ENCODE results near the gene DISP3.

DNA sequence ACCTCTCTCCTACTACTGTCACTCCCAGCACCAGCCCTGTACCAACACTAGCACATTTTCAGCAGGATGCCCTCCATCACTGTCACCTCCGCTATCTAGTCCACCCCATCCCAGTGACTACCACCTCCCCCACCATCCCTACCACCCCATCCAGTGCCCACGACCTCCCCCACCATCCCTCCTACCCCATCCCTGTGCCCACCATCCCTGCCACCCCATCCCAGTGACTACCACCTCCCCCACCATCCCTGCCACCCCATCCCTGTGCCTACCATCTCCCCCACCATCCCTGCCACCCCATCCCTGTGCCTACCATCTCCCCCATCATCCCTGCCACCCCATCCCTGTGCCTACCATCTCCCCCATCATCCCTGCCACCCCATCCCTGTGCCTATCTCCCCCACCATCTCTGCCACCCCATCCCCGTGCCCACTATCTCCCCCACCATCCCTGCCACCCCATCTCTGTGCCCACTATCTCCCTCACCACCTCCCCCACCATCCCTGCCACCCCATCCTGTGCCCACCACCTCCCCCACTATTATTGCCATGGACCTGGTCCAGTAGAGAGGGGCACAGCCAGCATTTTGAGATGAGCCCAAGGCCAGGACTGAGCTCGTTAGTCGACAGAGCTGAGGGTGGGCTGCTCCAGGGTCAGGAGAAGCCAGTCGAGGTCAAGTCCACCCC lies 45.7 kb downstream of the DISP3 start:
- TF ChIP-seq, protein P1, sequence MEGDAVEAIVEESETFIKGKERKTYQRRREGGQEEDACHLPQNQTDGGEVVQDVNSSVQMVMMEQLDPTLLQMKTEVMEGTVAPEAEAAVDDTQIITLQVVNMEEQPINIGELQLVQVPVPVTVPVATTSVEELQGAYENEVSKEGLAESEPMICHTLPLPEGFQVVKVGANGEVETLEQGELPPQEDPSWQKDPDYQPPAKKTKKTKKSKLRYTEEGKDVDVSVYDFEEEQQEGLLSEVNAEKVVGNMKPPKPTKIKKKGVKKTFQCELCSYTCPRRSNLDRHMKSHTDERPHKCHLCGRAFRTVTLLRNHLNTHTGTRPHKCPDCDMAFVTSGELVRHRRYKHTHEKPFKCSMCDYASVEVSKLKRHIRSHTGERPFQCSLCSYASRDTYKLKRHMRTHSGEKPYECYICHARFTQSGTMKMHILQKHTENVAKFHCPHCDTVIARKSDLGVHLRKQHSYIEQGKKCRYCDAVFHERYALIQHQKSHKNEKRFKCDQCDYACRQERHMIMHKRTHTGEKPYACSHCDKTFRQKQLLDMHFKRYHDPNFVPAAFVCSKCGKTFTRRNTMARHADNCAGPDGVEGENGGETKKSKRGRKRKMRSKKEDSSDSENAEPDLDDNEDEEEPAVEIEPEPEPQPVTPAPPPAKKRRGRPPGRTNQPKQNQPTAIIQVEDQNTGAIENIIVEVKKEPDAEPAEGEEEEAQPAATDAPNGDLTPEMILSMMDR (conservative IDR thresholded peaks at IDR 0.05; ENCODE audit: low read depth, low read length), result no peak
- TF ChIP-seq FOS (IDR thresholded peaks at IDR 0.05; ENCODE audit: low read depth, low read length) (no peak), MAZ (IDR thresholded peaks at IDR 0.05; ENCODE audit: borderline replicate concordance, low read depth, low read length) (no peak), POLR2A (IDR thresholded peaks at IDR 0.05; ENCODE audit: low read depth, low read length) (no peak), CEBPB (IDR thresholded peaks at IDR 0.05; ENCODE audit: low read depth, low read length) (no peak), RFX5 (IDR thresholded peaks at IDR 0.05; ENCODE audit: low read depth, low read length) (no peak), NFE2L2 (IDR thresholded peaks at IDR 0.05; ENCODE audit: low read depth, low read length) (no peak), BHLHE40 (IDR thresholded peaks at IDR 0.05; ENCODE audit: low read depth, low read length) (no peak), MXI1 (IDR thresholded peaks at IDR 0.05; ENCODE audit: borderline replicate concordance, low read depth, low read length) (no peak)
- TF ChIP-seq, protein P2, sequence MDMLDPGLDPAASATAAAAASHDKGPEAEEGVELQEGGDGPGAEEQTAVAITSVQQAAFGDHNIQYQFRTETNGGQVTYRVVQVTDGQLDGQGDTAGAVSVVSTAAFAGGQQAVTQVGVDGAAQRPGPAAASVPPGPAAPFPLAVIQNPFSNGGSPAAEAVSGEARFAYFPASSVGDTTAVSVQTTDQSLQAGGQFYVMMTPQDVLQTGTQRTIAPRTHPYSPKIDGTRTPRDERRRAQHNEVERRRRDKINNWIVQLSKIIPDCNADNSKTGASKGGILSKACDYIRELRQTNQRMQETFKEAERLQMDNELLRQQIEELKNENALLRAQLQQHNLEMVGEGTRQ (IDR thresholded peaks at IDR 0.05; ENCODE audit: low read depth, low read length), result no peak
- TF ChIP-seq, protein P3, sequence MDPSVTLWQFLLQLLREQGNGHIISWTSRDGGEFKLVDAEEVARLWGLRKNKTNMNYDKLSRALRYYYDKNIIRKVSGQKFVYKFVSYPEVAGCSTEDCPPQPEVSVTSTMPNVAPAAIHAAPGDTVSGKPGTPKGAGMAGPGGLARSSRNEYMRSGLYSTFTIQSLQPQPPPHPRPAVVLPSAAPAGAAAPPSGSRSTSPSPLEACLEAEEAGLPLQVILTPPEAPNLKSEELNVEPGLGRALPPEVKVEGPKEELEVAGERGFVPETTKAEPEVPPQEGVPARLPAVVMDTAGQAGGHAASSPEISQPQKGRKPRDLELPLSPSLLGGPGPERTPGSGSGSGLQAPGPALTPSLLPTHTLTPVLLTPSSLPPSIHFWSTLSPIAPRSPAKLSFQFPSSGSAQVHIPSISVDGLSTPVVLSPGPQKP (IDR thresholded peaks at IDR 0.05; ENCODE audit: borderline replicate concordance, low read depth, low read length), result no peak

Data from IMR-90 (cell line).